ENCODE results near the gene GBP6.
"Not testable (repeated sequence)": the region's sequence is repeated elsewhere in the genome, so short reads cannot be mapped to it uniquely, and the experiment has no call there.

GBP6 gene

DNA sequence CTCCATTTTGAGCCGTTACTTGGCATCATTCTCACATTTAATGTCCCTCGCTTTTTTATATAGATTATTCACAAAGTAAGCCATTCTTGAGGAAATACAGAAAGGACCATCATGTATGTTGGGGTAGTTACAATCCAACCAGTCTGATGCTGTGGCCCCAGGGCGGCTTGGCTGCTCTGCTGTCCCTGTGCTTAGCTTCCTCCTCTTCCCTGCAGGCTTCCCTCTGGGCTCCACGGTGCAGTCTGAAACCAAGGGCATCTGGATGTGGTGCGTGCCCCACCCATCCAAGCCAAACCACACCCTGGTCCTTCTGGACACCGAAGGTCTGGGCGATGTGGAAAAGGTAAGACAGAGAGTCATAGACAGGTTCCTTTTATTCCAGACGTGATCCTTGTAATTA lies 5.5 kb downstream of the GBP6 start:
- no peak for DNase-seq

DNA sequence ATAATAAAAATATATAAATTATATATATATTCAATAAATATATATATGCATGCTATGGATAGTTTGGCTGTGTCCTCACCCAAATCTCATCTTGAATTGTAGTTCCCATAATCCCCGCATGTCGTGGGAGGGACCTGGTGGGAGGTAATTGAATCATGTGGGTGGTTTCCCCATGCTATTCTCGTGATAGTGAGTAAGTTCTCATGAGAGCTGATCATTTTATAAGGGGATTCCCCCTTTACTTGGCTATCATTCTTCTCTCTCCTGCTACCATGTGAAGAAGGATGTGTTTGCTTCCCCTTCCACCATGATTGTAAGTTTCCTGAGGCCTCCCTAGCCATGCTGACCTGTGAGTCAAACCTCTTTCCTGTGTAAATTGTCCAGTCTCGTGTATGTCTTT lies 10.0 kb downstream of the GBP6 start:
- DNase-seq: not testable (repeated sequence)

DNA sequence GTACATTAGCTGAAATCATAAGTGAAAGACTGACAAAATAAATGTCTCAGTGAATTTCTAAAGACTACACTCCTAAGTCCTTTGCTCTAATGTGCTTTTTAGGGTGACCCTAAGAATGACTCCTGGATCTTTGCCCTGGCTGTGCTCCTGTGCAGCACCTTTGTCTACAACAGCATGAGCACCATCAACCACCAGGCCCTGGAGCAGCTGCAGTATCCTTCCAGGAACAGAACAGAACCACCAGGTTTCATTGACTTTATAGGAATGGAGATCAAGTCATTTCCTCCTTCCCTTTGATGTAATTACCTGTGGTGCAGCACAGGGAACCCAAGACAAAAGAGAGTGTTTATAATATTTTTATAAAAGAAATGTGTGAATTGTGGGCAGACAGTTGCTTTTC lies 14.1 kb downstream of the GBP6 start:
- DNase-seq: no peak

DNA sequence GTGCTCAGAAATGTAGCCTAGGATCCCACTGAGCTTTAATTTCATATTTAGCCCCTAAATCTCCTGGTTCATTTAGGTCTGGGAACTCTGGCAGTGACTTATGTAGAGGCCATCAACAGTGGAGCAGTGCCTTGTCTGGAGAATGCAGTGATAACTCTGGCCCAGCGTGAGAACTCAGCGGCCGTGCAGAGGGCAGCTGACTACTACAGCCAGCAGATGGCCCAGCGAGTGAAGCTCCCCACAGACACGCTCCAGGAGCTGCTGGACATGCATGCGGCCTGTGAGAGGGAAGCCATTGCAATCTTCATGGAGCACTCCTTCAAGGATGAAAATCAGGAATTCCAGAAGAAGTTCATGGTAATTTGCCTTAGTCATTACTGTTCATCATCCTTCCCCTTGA lies 17.8 kb downstream of the GBP6 start:
- DNase-seq: no peak

DNA sequence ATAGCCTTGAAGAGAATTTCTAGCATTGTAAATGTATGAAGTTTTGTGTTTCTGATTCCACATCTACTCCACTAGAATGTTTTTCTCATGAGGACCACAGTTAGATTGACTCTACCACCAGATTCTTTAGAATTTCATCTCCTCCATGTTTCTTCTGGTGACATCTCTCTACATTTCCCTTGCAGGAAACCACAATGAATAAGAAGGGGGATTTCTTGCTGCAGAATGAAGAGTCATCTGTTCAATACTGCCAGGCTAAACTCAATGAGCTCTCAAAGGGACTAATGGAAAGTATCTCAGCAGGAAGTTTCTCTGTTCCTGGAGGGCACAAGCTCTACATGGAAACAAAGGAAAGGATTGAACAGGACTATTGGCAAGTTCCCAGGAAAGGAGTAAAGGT lies 18.6 kb downstream of the GBP6 start:
- DNase-seq: no peak

DNA sequence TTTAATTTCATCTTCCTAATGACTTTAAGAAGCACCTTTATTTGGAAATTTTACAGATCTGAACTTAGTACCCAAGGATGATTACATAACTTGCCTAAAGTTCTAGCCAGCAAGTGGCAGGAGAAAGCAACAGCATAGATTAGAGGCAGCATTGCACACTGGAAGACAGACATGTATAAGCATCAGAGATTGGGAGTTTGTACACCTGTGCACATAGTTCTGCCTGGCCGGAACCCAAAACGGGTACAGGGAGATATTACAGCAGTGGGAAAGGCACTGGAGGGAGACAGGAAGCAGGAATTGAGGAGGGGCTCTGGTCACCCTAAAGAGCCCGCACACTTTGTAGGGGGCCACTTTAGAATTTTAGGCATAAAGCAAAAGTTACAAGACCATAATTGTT lies 19.3 kb downstream of the GBP6 start:
- DNase-seq: no peak

DNA sequence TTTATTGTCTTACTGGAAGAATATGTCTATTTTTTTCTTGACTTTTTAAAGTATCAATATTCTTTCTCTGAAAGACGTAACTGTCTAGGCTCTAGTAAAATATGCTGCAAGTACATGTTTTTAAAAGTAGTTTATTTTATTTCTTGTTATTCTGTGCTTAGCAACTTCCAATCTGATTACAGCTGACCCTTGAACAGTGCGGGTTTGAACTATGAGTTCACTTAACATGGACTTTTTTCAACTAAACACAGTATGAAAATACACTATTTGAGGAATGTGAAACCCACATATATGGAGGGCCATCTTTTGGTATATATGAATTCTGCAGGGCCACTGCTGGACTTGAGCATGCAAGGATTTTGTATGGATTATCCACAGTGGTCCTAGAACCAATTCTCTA lies 26.8 kb downstream of the GBP6 start:
- no peak for DNase-seq

DNA sequence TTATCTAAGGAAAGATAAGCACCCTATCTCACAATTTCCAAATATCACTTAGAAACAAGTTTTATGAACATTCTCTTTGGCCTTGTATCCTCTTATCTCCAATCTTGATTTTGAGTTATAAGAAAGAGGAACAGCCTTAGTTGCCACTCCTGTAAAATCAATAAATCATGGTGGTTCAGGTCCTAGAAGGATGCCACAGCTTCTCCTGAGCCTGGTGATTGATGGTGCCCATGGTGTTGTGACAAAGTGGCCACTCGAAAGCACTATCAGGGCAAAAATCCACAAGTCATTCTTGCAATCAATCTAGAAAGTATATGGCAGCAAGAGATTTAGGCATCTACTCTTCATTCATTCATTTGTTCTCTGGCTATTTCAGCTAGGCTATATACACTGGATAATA lies 27.8 kb downstream of the GBP6 start:
- no peak for DNase-seq

DNA sequence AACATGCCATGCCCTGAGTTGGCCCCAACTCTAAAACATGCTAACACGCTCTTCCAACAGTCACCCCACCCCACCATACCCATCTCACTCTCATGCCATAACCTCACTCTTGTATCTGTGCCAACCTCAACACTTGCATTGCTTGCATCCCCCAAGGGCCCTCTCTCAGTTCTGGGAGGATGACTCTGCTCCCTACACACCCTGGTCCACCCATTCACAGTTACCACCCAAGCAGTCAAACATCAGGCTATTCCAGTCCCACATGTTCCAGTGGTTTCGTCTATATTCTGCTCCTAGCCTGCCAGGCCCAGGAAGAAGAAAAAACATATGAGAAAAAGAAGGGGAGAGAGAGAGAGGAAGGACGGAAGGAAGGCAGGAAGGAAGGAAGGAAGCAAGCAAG lies 31.0 kb downstream of the GBP6 start:
- DNase-seq: no peak

DNA sequence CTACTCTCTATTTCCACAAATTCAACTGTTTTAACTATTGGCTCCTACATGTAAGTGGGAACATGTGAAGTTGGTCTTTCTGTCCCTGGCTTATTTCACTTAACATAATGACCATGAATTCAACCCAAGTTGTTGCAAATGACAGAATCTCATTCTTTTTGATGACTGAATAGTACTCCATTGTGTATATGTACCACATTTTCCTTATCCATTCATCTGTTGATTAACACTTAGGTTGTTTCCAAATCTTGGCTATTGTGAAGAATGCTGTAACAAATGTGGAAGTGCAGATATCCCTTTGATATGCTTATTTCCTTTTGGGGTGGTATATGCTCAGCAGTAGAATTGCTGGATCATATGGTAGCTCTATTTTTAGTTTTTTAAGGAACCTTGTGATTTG lies 33.0 kb downstream of the GBP6 start:
- DNase-seq: no peak

DNA sequence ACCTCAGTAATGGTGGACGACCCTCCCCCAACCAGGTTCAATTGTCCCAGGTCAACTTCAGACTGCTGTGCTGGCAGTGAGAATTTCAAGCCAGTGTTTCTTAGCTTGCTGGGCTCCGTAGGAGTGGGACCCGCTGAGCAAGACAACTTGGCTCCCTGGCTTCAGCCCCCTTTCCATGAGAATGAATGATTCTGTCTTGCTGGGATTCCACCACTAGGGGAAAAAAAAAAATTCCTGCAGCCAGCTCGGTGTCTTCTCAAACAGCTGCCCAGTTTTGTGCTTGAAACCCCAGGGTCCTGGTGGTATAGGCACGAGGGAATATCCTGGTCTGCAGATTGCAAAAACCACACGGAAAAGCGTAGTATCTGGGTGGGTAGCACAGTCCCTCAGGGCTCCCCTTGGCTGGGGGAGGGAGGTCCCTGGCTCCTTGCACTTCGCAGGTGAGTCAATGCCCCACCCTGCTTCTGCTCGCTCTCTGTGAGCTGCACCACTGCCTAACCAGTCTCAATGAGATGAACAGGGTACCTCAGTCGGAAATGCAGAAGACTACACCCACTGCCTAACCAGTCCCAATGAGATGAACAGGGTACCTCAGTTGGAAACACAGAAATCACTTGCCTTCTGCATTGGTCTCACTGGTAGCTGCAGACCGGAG lies 41.5 kb downstream of the GBP6 start:
- DNase-seq: no peak

DNA sequence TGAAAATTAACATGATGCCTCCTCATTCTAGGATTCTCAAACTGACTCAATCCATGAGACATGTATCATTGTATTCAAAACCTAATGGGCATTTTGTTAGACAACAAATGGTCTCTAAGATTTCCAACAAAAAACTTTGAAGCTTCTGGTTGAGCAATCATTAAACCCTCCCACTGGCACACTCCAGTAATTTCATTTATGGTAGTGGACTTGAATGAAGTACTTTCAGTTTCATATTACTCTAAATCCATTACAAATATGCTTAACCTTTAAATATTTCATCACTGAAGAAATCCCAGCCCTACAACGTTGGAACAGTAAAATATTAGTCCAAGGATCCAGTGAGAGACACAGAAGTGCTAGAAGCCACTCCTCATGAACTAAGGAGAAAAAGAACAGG lies 43.5 kb downstream of the GBP6 start:
- DNase-seq: peak; percentile 3 to 68

DNA sequence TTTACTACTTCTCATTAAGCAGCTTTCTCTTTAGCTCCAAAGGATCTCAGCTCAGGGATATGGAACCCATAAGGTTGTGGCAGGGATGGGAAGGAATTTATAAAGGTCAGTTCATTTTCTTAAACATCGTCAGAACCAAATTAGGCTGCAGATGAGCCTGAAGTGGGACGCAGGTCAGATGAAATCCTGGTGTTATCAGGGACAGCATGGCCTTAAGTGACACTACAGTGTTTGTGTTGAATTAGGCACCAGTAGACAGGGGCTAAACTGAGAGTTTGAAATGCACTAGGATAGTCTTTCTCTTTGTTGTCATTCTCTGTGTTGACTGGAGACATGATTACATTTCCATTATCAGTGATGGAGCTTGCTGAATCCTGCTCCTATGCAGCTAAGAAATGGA lies 43.9 kb downstream of the GBP6 start:
- DNase-seq: peak in 1 of 2 donors; percentile 34

DNA sequence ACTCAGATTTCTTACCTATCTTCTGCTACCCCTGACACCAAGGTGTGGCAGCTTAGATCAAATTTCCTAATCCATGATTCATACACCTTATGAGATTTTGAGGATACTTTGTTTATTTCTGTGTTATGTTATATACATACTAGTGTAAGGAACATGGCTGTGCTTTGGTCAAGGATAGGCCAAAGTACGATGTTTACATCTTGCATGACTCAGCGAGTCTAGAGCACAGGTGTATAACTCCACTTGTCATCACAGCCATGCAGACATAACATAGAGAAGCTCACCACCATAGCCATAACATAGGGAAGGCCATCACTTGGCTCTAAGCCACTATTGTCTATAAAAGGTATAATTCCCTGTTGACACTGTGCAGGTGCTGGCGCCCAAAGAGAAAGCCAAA lies 61.2 kb downstream of the GBP6 start:
- no peak for DNase-seq

DNA sequence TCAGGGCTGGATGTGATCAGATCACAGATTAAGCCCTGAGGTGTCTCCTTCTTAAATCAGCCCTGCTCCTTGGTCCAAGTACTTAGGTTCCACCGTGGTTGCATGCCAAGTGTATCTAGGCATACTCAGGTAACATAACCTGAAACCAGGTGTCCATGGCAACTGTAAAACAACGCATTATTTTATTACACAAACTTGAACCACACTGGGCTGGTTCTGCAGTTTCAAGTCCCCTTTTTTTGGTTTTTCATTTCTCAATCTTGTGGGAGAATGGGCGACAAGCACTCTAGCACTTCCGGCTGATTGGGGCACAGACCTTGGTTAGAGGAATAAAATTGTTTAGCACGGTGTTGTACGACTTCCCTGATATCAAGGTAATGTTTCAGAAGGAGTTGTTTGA lies 65.2 kb downstream of the GBP6 start:
- no peak for DNase-seq

DNA sequence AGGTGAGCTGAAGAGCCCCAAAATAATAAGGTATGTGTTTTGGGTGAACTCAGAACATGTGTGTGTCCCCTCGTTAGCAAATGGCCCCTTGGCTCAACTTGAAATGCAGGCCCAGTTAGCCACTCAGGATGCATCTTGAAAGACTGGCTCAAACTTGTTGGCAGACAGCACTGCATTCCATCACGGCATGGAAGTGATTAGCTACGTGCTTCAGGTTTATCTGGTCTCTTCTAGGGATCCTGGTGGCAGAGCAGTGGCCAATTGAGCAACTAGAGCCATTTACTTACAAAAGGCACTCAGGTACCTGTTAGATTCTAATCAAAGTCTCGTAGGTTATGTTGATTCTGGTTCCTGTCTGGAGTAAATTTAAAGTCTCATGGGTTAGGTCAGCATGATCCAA lies 65.8 kb downstream of the GBP6 start:
- not testable (repeated sequence) for DNase-seq

DNA sequence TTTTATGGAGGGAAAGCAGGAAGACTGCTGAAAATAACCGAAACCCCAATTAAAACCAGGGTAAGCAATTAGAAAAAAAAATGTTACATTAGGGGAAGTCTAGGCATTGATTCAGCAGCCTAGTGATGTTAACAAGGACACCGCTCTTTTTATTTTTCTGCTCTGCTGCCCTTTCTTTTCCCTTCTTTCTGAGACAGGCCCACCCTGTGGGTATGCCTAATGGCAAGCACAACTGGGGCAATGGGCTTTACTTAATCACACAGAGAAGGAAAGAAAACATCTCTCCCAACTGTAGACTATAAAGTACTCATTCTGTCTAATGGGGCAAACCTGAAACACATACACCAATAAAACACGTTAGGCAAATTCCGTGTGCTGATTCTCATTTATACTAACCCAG lies 69.6 kb downstream of the GBP6 start:
- DNase-seq: no peak

DNA sequence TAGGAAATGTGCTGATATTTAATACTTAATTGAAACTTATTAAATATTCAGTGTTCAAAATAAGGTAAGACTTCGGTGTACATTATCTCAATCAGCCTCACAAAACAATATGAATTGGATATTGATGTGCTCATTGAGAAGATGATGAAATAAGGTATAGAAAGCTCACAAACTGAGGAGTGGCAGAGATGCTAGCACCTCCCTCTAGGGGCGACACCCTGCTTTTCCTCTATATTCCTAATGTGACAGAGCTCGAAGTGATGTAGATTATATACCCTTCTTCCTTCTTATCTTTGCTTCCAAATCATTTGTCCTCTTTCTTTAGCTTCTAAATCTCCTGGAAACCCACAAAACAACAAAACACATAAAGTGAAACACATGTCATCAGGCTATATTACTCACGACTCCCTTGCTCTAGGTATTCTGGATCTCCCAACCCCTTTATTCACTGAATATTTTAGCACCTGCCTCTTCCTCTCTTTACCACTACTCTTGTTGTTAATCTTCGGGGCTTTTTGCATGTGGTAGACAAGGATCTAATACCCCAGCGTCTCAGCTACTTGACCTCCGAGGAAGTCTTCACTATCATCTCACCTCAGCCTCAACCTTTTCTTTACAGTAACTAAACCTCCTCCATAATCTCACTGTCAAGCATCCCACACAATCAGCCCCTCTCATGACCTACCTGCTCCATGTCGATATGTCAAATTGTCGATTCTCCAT lies 70.4 kb downstream of the GBP6 start:
- DNase-seq: not testable (repeated sequence)
